NCI-H524 (cell line): ENCODE results near the gene SLC1A5.
"Not testable (repeated sequence)": the region's sequence is repeated elsewhere in the genome, so short reads cannot be mapped to it uniquely, and the experiment has no call there.

Experiments
- DNase-seq, 2 experiments: peaks; one replicate each; lab custom pipeline; 2025; lab: John Stamatoyannopoulos, UW

SLC1A5 gene

DNA sequence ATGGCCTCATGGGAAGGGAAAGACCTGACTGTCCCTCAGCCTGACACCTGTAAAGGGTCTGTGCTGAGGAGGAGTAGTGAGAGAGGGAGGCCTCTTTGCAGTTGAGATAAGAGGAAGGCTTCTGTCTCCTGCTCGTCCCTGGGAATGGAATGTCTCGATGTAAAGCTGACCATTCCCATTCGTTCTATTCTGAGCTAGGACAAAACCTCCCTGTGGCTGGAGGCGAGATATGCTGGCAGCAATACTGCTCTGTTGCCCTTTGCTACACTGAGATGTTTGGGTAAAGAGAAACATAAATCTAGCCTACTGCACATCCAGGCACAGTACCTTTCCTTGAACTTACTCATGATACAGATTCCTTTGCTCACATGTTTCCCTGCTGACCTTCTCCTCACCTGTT lies 19.6 kb downstream of the SLC1A5 start:
- DNase-seq = not testable (repeated sequence)

DNA sequence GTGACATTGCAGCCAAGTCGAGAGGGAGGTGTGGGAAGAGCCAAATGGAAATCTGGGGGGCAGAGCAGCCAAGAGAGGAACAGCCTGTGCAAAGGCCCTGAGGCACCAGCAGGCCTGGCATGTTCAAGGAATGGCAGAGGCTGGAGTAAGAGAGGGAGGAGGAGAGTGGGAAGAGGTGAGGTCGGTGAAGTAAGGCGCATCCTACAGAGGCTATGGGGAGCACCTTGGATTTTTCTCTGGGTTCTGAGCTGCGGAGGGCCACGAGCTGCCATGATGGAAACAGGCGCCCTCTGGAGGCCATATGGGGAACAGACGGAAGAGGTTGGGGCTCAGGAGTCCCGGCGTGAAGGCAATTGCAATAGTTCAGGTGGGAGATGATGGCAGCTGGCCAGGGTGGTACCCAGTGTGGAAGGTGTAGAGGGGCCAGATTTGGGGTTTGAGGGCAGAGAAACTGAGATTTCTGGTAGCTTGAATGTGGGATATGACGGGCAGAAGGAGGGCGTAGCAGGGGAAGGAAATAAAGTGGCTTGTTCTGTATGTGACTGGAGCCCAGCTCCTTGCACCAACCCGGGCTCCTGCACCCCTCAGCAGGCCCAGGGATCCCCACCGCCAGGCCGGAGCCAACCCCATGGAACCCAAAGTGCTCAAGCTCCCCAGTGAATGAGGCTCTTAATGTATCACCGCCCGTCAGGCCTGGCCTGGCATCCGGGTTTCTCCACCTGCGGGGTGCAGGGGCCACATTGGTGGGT lies 21.7 kb downstream of the SLC1A5 start:
- peak in 1 of 2 experiments; percentile 44 for DNase-seq

DNA sequence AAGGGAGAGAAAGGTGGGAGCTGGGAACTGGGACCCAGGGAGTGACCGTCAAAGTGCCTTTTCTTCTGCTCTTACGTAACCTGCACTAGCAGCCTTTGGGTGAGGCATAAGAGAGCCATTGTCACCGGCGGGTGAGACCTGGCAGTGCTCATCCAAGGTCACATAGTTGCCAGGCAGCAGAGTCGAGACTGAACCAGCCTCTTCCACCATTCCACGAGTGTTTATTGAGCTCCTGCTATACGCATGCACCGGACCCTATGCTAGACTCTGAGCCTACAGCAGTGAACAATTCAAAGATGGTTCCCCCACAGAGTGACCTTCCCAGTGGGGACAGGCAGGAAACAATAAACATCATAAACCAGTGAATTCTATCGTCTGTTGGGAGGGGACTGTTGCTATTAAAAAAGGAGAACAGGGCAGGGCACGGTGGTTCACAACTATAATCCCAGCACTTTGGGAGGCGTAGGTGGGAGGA lies 23.5 kb downstream of the SLC1A5 start:
- no peak for DNase-seq

DNA sequence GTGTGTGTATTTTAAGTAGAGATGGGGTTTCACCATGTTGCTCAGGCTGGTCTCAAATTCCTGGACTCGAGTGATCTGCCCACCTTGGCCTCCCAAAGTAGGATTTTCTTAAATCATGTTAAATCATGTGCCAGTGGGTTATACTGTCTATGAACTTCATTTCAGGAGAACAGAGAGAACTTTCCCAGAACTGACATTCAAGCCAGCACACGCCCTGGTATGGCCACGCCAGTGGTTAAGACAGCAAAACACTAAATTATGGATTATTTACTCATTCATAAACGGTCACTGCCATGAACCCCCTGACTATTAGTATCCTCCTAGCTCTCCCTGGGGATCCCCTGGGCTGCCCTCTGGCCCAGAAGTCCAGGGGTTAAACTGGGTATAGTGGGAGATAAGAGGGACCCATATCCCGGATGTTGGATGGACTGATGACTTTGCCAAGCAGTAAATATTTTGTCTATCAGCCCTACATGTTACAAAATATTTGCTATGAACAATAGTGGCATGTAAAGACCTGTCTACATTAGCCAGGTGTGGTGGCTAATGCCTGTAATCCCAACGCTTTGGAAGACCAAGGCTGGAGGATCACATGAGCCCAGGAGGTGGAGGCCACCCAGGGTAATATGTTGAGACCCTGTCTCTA lies 26.0 kb downstream of the SLC1A5 start:
- DNase-seq = no peak

DNA sequence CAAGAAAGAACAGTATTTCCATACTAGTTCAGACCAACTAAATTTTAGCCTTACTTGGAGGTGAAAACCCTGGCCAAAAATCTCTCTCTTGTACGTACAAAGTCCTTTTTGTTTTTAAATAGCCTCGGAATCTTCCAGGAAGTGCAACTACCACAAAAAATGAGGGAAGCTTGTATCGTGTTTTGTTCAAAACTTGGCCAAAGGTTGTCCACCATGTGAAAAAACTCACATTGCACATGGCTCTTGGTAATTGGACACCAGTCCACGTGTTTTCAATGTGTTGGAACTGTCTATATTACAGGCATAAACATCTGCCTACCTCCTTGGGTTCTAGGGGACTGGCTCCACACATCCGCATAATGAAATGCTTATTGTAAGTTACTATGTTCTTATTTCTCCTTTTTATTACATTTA lies 27.0 kb downstream of the SLC1A5 start:
- DNase-seq = no peak

DNA sequence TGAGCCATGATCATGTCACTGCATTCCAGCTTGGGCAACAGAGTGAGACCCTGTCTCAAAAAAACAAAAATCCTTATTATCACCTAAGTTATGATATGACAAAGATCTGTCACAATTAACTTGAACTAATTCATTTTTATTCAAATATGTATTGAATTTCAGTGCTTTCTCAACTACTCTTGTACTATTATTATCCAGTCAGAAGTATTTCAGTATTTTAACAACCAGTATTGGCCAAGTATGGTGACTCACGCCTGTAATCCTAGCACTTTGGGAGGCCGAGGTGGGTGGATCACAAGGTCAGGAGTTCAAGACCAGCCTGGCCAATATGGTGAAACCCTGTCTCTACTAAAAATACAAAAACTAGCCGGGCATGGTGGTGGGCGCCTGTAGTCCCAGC lies 27.5 kb downstream of the SLC1A5 start:
- DNase-seq = not testable (repeated sequence)

DNA sequence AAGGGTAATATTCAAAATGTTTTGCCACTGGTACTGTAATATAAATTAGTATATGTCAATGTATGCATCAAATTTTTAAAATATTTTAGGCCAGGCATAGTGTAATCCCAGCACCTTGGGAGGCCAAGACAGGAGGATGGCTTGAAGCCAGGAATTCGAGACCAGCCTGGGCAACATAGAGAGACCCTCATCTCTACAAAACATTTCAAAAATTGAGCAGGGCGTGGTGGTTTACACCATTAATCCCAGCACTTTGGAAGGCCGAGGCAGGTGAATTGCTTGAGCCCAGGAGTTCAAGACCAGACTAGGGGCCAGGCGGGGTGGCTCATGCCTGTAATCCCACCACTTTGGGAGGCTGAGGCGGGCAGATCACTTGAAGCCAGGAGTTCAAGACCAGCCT lies 28.0 kb downstream of the SLC1A5 start:
- no peak for DNase-seq

DNA sequence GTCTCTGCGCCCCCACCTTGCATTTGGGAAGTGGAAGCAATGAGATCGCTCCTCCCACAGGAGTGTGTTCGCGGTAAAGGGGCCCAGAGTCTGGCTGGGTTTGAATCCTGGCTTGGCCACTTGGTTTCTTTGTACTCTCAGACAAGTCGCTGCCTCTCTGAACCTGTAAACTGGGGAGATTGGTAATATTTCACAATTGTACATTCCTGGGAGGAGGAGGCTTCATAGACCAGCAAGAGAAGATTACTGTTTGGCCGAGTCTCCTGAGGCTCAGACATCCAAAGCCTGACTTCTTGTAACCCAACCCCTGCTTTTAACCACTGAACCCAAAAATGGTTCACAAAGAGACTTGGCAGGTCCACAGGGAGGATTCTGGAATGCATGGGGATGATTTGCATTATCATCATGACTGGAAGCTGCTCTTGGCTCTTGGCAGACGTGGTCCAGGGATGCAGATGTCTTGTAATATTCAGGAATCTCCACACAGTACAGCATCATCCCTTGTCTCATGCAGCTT lies 28.5 kb downstream of the SLC1A5 start:
- no peak for DNase-seq

DNA sequence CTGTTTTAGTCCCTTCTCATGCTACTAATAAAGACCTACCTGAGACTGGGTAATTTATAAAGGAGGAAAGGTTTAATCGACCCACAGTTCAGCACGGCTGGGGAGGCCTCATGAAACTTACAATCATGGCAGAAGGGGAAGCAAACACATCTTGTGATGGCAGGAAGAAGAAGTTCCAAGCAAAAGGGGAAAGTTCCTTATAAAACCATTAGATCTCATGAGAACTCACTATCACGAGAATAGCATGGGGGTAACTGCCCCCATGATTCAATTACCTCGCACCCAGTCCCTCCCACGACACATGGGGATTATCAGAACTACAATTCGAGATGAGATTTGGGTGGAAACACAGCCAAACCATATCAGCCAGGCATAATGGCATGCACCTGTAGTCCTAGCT lies 29.2 kb downstream of the SLC1A5 start:
- DNase-seq = no peak

DNA sequence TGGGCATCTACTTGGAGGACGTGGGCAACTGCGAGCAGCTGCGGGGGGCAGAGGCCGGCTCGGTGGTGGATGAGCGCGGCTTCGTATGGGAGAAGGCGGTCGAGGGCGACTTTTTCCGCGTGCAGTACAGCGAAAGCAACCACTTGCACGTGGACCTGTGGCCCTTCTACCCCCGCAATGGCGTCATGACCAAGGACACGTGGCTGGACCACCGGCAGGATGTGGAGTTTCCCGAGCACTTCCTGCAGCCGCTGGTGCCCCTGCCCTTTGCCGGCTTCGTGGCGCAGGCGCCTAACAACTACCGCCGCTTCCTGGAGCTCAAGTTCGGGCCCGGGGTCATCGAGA lies 31.9 kb downstream of the SLC1A5 start:
- no peak for DNase-seq

DNA sequence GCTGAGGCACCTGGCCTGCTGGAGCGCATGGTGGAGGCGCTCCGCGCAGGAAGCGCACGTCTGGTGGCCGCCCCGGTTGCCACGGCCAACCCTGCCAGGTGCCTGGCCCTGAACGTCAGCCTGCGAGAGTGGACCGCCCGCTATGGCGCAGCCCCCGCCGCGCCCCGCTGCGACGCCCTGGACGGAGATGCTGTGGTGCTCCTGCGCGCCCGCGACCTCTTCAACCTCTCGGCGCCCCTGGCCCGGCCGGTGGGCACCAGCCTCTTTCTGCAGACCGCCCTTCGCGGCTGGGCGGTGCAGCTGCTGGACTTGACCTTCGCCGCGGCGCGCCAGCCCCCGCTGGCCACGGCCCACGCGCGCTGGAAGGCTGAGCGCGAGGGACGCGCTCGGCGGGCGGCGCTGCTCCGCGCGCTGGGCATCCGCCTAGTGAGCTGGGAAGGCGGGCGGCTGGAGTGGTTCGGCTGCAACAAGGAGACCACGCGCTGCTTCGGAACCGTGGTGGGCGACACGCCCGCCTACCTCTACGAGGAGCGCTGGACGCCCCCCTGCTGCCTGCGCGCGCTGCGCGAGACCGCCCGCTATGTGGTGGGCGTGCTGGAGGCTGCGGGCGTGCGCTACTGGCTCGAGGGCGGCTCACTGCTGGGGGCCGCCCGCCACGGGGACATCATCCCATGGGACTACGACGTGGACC lies 32.4 kb downstream of the SLC1A5 start:
- no peak for DNase-seq

DNA sequence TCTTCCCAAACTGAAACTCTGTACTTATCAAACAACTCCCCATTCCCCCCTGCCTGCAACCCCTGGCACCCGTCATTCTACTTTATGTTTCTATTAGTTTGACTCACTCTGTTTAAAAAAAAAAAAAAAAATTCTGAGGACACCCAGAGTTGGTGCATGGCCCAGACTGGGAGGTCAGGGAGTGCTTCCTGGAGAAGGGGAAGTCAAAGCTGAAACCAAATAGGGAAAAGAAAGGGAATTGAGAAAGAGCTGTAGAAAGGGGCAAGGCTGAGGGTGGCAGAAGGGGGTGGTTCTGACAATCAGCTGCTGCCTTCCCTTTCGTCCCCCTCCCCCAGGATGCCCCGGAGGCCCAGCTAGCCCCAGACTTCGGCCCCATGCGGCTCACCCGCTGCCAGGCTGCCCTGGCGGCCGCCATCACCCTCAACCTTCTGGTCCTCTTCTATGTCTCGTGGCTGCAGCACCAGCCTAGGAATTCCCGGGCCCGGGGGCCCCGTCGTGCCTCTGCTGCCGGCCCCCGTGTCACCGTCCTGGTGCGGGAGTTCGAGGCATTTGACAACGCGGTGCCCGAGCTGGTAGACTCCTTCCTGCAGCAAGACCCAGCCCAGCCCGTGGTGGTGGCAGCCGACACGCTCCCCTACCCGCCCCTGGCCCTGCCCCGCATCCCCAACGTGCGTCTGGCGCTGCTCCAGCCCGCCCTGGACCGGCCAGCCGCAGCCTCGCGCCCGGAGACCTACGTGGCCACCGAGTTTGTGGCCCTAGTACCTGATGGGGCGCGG lies 33.1 kb downstream of the SLC1A5 start:
- DNase-seq = no peak

DNA sequence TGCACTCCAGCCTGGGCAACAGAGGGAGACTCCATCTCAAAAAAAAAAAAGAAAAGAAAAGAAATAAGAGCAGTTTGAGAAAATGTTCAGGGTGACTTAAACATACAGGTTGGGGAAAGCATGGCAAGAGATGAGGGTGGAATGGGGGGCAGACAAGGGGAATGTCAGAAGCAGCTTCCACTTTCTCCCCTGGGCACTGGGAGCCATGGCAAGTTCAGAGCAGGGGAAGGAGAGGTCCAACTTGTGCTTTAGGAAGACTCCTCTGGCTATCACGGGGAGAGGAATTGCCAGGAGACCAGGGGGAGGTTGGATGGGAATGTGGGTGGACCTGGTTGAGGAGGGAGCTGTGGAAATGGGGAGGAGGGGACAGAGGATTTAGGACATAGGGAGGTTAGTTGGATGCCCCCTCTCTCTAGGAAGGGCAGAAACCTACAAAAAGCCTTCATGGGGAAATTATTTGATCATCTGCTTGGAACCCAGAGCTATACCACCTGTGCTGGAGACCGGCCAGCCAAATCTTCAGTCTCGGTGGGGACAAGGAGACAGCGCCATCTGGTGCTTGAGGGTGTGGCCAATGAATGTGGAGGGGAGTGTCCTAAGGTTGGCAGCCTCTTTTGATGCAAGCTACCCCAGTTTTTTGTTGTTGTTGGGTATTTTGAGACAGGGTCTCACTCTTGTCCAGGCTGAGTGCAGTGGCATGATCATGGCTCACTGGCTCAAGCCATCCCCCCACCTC lies 34.8 kb downstream of the SLC1A5 start:
- peak; percentile 75 for DNase-seq

DNA sequence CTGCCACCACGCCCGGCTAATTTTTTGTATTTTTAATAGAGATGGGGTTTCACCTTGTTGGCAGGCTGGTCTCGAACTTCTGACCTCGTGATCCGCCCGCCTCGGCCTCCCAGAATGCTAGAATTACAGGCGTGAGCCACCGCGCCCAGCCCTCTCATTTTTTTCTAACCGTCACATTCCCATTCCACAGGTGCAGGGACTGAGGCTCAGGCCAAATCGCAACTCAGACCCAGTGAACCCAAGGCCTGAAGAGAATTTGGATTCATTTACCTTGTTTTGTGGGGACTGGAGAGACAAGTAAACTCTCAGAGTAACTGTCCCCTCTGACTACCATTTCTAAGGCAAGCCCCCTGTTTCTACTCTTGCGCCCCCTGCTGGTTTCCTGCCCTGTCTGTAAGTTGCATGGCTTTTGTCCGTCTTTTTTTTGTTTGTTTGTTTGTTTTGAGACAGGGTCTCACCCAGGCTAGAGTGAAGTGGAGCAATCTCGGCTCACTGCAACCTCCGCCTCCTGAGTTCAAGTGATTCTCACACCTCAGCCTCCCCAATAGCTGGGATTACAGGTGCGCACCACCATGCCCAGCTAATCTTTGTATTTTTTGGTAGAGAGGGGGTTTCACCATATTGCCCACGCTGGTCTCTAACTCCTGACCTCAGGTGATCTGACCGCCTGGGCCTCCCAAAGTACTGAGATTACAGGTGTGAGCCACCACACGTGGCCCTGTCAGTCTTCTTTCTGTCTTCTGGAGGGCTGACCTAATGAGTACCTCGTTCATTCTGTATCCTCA lies 39.9 kb downstream of the SLC1A5 start:
- DNase-seq = peak in 1 of 2 experiments; percentile 35

DNA sequence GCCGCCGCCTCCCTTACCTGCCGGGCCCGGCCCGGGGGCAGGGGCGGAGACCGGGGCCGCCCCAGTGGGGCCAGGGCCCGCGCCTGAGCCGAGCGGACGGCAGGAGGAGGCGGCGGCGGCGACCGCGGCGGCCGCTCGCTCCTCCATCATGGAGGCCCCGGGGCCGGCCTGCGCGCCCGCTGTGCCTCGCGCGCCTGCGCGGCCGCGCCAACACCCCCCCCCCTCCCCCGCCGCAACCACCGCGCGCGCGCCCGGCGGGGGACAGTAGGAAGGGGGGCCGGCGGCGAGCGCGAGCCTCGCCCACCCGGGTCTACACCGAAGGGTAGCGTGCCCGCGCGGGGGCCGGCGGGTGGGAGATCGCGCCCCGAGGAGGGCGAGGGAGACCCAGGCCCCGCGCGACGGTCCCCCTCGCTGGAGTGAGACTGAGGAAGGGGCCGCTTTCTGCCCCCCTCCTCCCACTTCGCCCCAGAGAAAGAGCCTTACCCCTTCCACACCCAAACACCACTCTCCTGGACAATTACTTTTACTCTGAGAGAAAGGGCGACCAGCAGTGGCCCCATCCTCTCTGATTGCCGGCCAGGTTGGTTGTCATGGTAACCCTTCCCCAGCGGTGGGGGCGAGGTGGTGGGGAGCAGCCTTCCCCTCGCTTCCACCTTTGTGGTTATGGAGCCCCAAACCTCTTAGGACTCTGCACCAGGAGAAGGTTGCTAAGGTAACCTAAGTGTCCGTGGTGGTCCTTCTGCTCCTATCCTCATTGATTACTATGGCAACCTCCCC lies 41.9 kb downstream of the SLC1A5 start, which contains the start of gene STRN4:
Gene STRN4 (minus strand): TSS at position 170 of the 777 bp plus-strand sequence. CDS start 20 bp downstream, at position 150.
- DNase-seq = peak in 1 of 2 experiments; percentile 61

DNA sequence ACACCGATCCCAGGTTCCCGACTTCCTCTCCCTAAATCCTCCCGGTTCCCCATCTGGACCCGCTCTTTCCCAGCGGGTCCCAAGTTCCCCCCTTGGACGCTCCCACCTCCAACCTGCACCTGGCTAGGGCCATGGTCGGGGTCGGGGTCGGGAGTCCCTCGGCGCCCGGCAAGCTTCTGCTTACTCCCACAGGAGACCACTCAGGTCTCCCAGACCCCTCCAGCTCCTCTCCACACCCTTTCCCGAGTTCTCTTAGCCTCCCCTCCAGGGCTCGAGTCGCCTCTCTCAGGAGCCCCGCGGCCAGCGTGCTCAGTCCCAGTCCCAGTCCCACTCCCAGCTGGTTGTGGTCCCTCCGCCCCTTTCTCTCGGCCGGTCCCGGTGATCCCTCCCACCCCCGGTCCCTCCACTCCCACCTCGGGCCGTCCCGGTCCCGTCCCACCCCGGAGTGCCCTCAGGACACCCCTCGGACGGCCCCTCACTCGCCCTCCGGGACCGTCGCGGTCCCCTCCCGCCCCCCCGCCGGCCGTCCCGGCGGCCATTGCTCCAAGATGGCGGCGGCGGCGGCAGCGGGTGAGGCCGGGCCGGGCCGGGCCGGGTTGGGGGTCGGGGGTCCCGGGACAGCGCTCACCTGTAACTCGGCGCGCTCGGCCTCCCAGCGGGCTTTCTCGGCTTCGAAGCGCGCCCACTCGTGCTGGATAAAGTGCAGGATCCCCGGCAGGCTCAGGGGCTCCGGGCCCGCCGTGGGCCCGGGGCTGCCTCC lies 42.7 kb downstream of the SLC1A5 start, which contains the start of gene FKRP:
Gene FKRP (plus strand): TSS at position 537 of the 760 bp plus-strand sequence. CDS start 9,394 bp downstream, outside the sequence.
- peak in 1 of 2 experiments; percentile 9 for DNase-seq

DNA sequence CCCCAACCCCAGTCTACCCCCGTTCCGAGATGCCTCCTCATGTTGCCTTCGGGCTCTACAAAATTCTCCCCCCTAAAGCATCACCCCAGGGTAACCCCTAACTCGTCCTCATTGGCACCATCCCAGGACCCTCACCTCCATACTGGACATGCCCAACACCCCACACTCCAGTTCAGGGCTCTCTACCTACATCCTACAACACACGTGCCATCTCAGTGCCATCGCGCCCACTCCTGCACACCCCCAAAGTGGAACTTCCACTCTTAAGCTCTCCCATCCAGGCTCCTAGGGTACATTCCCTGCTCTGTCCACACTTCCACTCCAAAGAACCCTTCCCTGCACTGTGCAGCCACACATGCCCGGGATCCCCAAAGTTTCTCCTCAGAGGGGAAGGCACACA lies 43.4 kb downstream of the SLC1A5 start:
- DNase-seq = no peak

DNA sequence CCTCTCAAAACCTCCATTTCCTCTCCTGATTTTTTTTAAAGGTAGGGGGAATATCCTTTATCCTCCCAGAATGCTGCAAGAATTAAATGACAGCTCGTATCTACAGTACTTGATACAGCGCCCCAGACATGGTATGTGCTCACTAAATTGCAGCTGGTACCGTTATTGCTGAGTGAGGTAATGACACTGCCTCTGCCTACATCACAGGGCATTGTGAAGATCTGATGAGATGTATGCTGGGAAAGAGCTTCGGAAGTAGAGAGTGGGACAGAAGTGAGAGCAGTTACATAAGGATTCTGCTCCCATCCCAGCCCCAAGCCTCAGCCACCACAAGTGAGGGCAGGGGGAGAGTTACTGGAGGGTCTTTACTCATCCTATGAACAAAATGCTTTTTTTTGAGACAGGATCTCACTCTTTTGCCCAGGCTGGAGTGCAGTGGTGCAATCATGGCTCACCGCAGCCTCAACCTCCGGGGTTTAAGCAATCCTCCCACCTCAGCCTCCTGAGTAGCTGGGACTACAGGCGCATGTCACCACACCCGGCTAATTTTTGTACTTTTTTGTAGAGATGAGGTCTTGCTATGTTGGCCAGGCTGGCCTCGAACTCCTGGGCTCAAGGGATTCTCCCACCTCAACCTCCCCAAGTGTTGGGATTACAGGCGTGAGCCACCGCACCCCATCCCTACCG lies 44.2 kb downstream of the SLC1A5 start:
- DNase-seq = no peak
